A673 (cell line): ENCODE measurements around the gene PDE9A. TPM values are rescaled to one million over a fixed set of nuclear protein-coding genes. Genes with fewer than 3 reads are reported as not detected.

Source experiments
- BruUV-seq: library from RNA; stranded (reverse); fragments of 400-500 nt; replicated peaks from 2 replicates; lab custom pipeline; 2021; lab: Mats Ljungman, UMichigan
- CTCF ChIA-PET: fragments of 300-600 bp; sonication (Branson Sonifier 250); formaldehyde crosslinking; loops from one replicate; lab custom pipeline; 2022; ENCODE audit warnings: antibody characterized with exemption; lab: Charles Lee
- POLR2A ChIA-PET: fragments of 300-600 bp; sonication (Branson Sonifier 250); formaldehyde crosslinking; loops from one replicate; lab custom pipeline; 2022; ENCODE audit warnings: antibody characterized with exemption; ENCODE audit not compliant: low non-redundant PET; lab: Charles Lee
- DNase-seq: peaks from one replicate; pipeline ENCODE4 v3.0.0-alpha.2; 2015; ENCODE audit warnings: low spot score
- H3K27ac ChIP-seq: fragments of 200-600 bp; sonication (generic); 2 replicates; pipeline ENCODE4 v1.5.1; 2016; ENCODE audit warnings: mixed run types, low read depth, mild to moderate bottlenecking, mixed read lengths, antibody characterized with exemption, low read length; ENCODE audit not compliant: poor library complexity, severe bottlenecking
- H3K27me3 ChIP-seq: fragments of 200-600 bp; sonication (generic); replicated peaks from 2 replicates; pipeline ENCODE4 v1.6.1; 2017; ENCODE audit warnings: mixed run types, low read depth, mild to moderate bottlenecking, mixed read lengths, antibody characterized with exemption, low read length; ENCODE audit not compliant: insufficient read depth, poor library complexity
- H3K36me3 ChIP-seq: fragments of 200-600 bp; sonication (generic); 2 replicates; pipeline ENCODE4 v1.6.1; 2016; ENCODE audit warnings: mixed run types, mild to moderate bottlenecking, mixed read lengths, antibody characterized with exemption, low read length; ENCODE audit not compliant: insufficient read depth, poor library complexity, severe bottlenecking
- H3K4me1 ChIP-seq: fragments of 200-600 bp; sonication (generic); 2 replicates; pipeline ENCODE4 v1.6.1; 2017; ENCODE audit warnings: mixed run types, mild to moderate bottlenecking, mixed read lengths, antibody characterized with exemption, low read length; ENCODE audit not compliant: insufficient read depth, poor library complexity, severe bottlenecking
- H3K4me3 ChIP-seq: fragments of 200-600 bp; sonication (generic); 2 replicates; pipeline ENCODE4 v1.5.1; 2016; ENCODE audit warnings: low read depth, mixed run types, mild to moderate bottlenecking, mixed read lengths, low read length; ENCODE audit not compliant: poor library complexity, severe bottlenecking
- H3K9me3 ChIP-seq: fragments of 200-600 bp; sonication (generic); 2 replicates; pipeline ENCODE4 v1.6.1; 2016; ENCODE audit warnings: mixed run types, low read depth, mild to moderate bottlenecking, mixed read lengths, antibody characterized with exemption, low read length; ENCODE audit not compliant: poor library complexity, severe bottlenecking
- CTCF ChIP-seq: fragments of 300-800, 200-600 bp; sonication (generic); conservative IDR thresholded peaks from 2 replicates; pipeline ENCODE4 v1.5.1; 2017; ENCODE audit warnings: low read depth, mild to moderate bottlenecking, antibody characterized with exemption, low read length, moderate library complexity, mixed read lengths
- EZH2 ChIP-seq: fragments of 200-600 bp; sonication (generic); IDR thresholded peaks from 2 replicates; pipeline ENCODE4 v1.6.1; 2017; ENCODE audit warnings: borderline replicate concordance, low read depth, mild to moderate bottlenecking, mixed read lengths, antibody characterized with exemption, low read length; ENCODE audit not compliant: poor library complexity, severe bottlenecking
- intact Hi-C: fragments of 100-400 bp; cut with micrococcal nuclease; formaldehyde crosslinking; loops from one replicate; pipeline ENCODE4 v1.10.0; 2022; ENCODE audit not compliant: unreplicated experiment
- total RNA-seq: library from RNA; stranded (reverse); gene quantifications from 2 replicates; pipeline ENCODE4 v1.2.3, GENCODE V29; 2021

PDE9A gene
- total RNA-seq, 1 experiment from 2014 or later = 14.3 TPM

- CTCF ChIA-PET = no interaction called here
Measured at GRCh38 chr21:42779431-42779861, 126.0 kb downstream of the PDE9A start.

GRCh38 chr21:42780617-42781016, 127.2 kb downstream of the PDE9A start:
- Histone ChIP-seq H3K27ac (no peak overlapping the region), H3K36me3 (no peaks in the 10 kb centered on the region), H3K4me1 (peaks cover 8% of the 10 kb centered on the region), H3K9me3 (no peaks in the 10 kb centered on the region), H3K4me3 (peak overlapping the region; percentile 38), H3K27me3 (peaks cover 15% of the 10 kb centered on the region)
- peak; percentile 18 for DNase-seq
- TF ChIP-seq EZH2 (no peak), CTCF (no peak)
- ChIA-PET POLR2A (interaction anchor here (0.7 kb wide), 1 partner anchor 22 kb away, joined by 3 read pairs; no protein-coding TSS in a partner anchor), CTCF (no interaction called here)
- no TSS peak for BruUV-seq
- intact Hi-C loops = no loop called here

More at GRCh38 chr21:42779431-42779861, 126.0 kb downstream of the PDE9A start:
- no peak for DNase-seq
- H3K36me3 ChIP-seq = no peaks in the 10 kb centered on the region
- BruUV-seq = no TSS peak
- POLR2A ChIA-PET = no interaction called here
- H3K9me3 ChIP-seq = no peaks in the 10 kb centered on the region
- H3K4me3 ChIP-seq = no peak overlapping the region
- peaks cover 15% of the 10 kb centered on the region for H3K27me3 ChIP-seq
- TF ChIP-seq CTCF = no peak
- TF ChIP-seq EZH2 = no peak
- no peak overlapping the region for H3K27ac ChIP-seq
- intact Hi-C loops = no loop called here
- peaks cover 8% of the 10 kb centered on the region for H3K4me1 ChIP-seq

GRCh38 chr21:42781150-42781970, 127.9 kb downstream of the PDE9A start:
- CTCF ChIA-PET = no interaction called here

More at GRCh38 chr21:42781150-42781970, 127.9 kb downstream of the PDE9A start:
- peak; percentile 33 for DNase-seq
- peaks cover 8% of the 10 kb centered on the region for H3K4me1 ChIP-seq
- no peak for TF ChIP-seq EZH2
- TF ChIP-seq CTCF = peak; percentile 45
- no TSS peak for BruUV-seq
- intact Hi-C loops = no loop called here
- H3K9me3 ChIP-seq = no peaks in the 10 kb centered on the region
- no peak overlapping the region for H3K27ac ChIP-seq
- POLR2A ChIA-PET = interaction anchor here (0.7 kb wide), 1 partner anchor 22 kb away, joined by 3 read pairs; no protein-coding TSS in a partner anchor
- H3K36me3 ChIP-seq = no peaks in the 10 kb centered on the region
- H3K4me3 ChIP-seq = peak overlapping the region; percentile 38
- peaks cover 15% of the 10 kb centered on the region for H3K27me3 ChIP-seq
